Panc1 (cell line): Measurements from ENCODE around the gene WNT1. TPM values are rescaled to one million over a fixed set of nuclear protein-coding genes. Genes with fewer than 3 reads are reported as not detected.

ENCODE experiments used
- ATAC-seq: fragments of 200-7000 bp; cut with Tn5 transposase; 2 replicates; pipeline ENCODE4 v1.9.1; 2020; ENCODE audit warnings: mild to moderate bottlenecking, moderate library complexity
- BruUV-seq: library from RNA; stranded (reverse); fragments of 400-500 nt; replicated peaks from 2 replicates; lab custom pipeline; 2021; lab: Mats Ljungman, UMichigan
- CTCF ChIA-PET: fragments of 300-600 bp; sonication (Branson Sonifier 250); formaldehyde crosslinking; loops from one replicate; lab custom pipeline; 2022; ENCODE audit warnings: antibody characterized with exemption; lab: Charles Lee
- POLR2A ChIA-PET: fragments of 300-600 bp; sonication (Branson Sonifier 250); formaldehyde crosslinking; loops from one replicate; lab custom pipeline; 2022; ENCODE audit warnings: antibody characterized with exemption; lab: Charles Lee
- DNase-seq: peaks from one replicate; pipeline ENCODE4 v3.0.0-alpha.2; 2010; ENCODE audit warnings: low read depth, low spot score
- H3K27ac ChIP-seq: 2 replicates; pipeline ENCODE4 v1.5.1; 2011; ENCODE audit warnings: mild to moderate bottlenecking, low read length, inconsistent platforms
- H3K27me3 ChIP-seq: fragments of 200-500 bp; sonication (Bioruptor generic); 2 replicates; pipeline ENCODE4 v1.6.0; 2014; ENCODE audit warnings: low read length, inconsistent platforms; ENCODE audit not compliant: control insufficient read depth, insufficient read depth
- H3K36me3 ChIP-seq: fragments of 200-500 bp; sonication (Bioruptor generic); 2 replicates; pipeline ENCODE4 v1.5.1; 2014; ENCODE audit warnings: inconsistent platforms, mild to moderate bottlenecking, low read length, moderate library complexity; ENCODE audit not compliant: control insufficient read depth, insufficient read depth
- H3K4me1 ChIP-seq: 2 replicates; pipeline ENCODE4 v1.5.1; 2011; ENCODE audit warnings: inconsistent platforms, mild to moderate bottlenecking, low read length, moderate library complexity; ENCODE audit not compliant: control insufficient read depth, insufficient read depth
- H3K4me3 ChIP-seq, 2 experiments: 2 replicates each; pipeline ENCODE4 v1.5.1; 2011 to 2012; ENCODE audit warnings: low read depth in 2 of 2, low read length in 2 of 2, mild to moderate bottlenecking in 2 of 2, inconsistent platforms in 1 of 2, moderate library complexity in 1 of 2
- H3K9me3 ChIP-seq: fragments of 200-500 bp; sonication (Bioruptor generic); 2 replicates; pipeline ENCODE4 v1.5.1; 2014; ENCODE audit warnings: low read depth, mild to moderate bottlenecking, inconsistent platforms, low read length, moderate library complexity; ENCODE audit not compliant: control insufficient read depth, insufficient read depth
- CTCF ChIP-seq: fragments of 450-650 bp; IDR thresholded peaks from 2 replicates; pipeline ENCODE4 v1.5.1; 2017; ENCODE audit warnings: mild to moderate bottlenecking
- POLR2AphosphoS5 ChIP-seq: IDR thresholded peaks from 2 replicates; pipeline ENCODE4 v1.6.1; 2012; ENCODE audit warnings: mild to moderate bottlenecking, low read depth, low read length, moderate library complexity
- REST ChIP-seq, 2 experiments: IDR thresholded peaks; 2 replicates each; pipeline ENCODE4 v1.6.1; 2011 to 2012; ENCODE audit warnings: low read depth in 2 of 2, control low read depth in 1 of 2, low read length in 1 of 2, mild to moderate bottlenecking in 1 of 2, moderate library complexity in 1 of 2; ENCODE audit not compliant: insufficient read depth in 1 of 2
- SIN3A ChIP-seq: IDR thresholded peaks from 2 replicates; pipeline ENCODE4 v1.6.1; 2012; ENCODE audit warnings: low read depth, mild to moderate bottlenecking, low read length, moderate library complexity, borderline replicate concordance; ENCODE audit not compliant: insufficient read depth
- TCF7L2 ChIP-seq: IDR thresholded peaks from 2 replicates; pipeline ENCODE4 v1.6.1; 2011; ENCODE audit warnings: mild to moderate bottlenecking, low read depth, low read length, inconsistent platforms
- in situ Hi-C: cut with HindIII; loops from 2 replicates; pipeline ENCODE4 v1.10.0; 2016; ENCODE audit warnings: low sequenced_read_pairs, low pct_unique_long_range_greater_than_20kb
- intact Hi-C: fragments of 100-400 bp; cut with micrococcal nuclease; formaldehyde crosslinking; loops from one replicate; pipeline ENCODE4 v1.10.0; 2022; ENCODE audit not compliant: unreplicated experiment
- total RNA-seq: library from RNA; stranded (reverse); gene quantifications from one replicate; pipeline ENCODE4 v1.2.1, GENCODE V29; 2021; ENCODE audit not compliant: unreplicated experiment

WNT1 gene
- total RNA-seq, 1 experiment from 2014 or later = not detected

GRCh38 chr12:48958049-48958388 is 20.1 kb upstream of the WNT1 start:
- in situ Hi-C loops = no loop called here
- ATAC-seq (no peak), DNase-seq (no peak)
- Histone ChIP-seq H3K9me3 (no peaks in the 10 kb centered on the region), H3K27ac (peak overlapping the region; percentile 92), H3K27me3 (no peaks in the 10 kb centered on the region), H3K4me1 (peaks cover 18% of the 10 kb centered on the region), H3K4me3 (peak overlapping the region; percentile 96), H3K36me3 (peaks cover 3% of the 10 kb centered on the region; the same call in 1 of the 2 replicates)
- TSS peak; percentile 72 for BruUV-seq
- no peak for TF ChIP-seq POLR2AphosphoS5
- TF ChIP-seq SIN3A = no peak
- TF ChIP-seq REST (IDR thresholded peaks at IDR 0.05; ENCODE audit: insufficient read depth in 1 of 2, low read depth in 2 of 2, low read length in 1 of 2) = no peak
- no peak for TF ChIP-seq TCF7L2
- no peak for TF ChIP-seq CTCF
- intact Hi-C loops = no loop called here
- ChIA-PET CTCF (interaction anchor here (1.0 kb wide), 1 partner anchor 39 kb away, joined by 7 read pairs; no protein-coding TSS in a partner anchor), POLR2A (interaction anchor here (0.6 to 1.1 kb wide), 2 partner anchors 10 to 16 kb away, joined by 4 to 8 read pairs; no protein-coding TSS in a partner anchor)

GRCh38 chr12:48960834-48961233 is 17.3 kb upstream of the WNT1 start:
- intact Hi-C loops (no loop called here), in situ Hi-C loops (no loop called here)
- TF ChIP-seq POLR2AphosphoS5 = no peak
- no peak for TF ChIP-seq REST (IDR thresholded peaks at IDR 0.05; ENCODE audit: insufficient read depth in 1 of 2, low read depth in 2 of 2, low read length in 1 of 2)
- TF ChIP-seq SIN3A = no peak
- no peak for TF ChIP-seq TCF7L2
- TF ChIP-seq CTCF = no peak
- no peaks in the 10 kb centered on the region for H3K36me3 ChIP-seq
- POLR2A ChIA-PET = no interaction called here
- H3K27ac ChIP-seq = no peak overlapping the region
- H3K4me1 ChIP-seq = peaks cover 10% of the 10 kb centered on the region
- ATAC-seq (no peak), DNase-seq (no peak)
- no peaks in the 10 kb centered on the region for H3K27me3 ChIP-seq
- CTCF ChIA-PET = no interaction called here
- H3K4me3 ChIP-seq = no peak overlapping the region
- H3K9me3 ChIP-seq = no peaks in the 10 kb centered on the region
- BruUV-seq = no TSS peak
